BE2C (cell line): Measurements from ENCODE around the gene ADAMTS15.
A peak's percentile ranks its signal among the peaks of the same experiment; 100 is the strongest.

ENCODE experiments used
- DNase-seq: peaks from one replicate; pipeline ENCODE4 v3.0.0-alpha.2; 2020
- H3K27me3 ChIP-seq: fragments of 250-450 bp; sonication (Bioruptor Pico); 2 replicates; pipeline ENCODE4 v1.5.1; 2020; ENCODE audit warnings: mild to moderate bottlenecking
- H3K36me3 ChIP-seq: fragments of 250-450 bp; sonication (Bioruptor Pico); 2 replicates; pipeline ENCODE4 v1.5.1; 2020; ENCODE audit warnings: mild to moderate bottlenecking
- H3K4me1 ChIP-seq: fragments of 250-450 bp; sonication (Bioruptor Pico); 2 replicates; pipeline ENCODE4 v1.5.1; 2020
- H3K4me3 ChIP-seq: 2 replicates; pipeline ENCODE4 v1.5.1; 2011; ENCODE audit warnings: low read depth, low read length
- H3K9me3 ChIP-seq: fragments of 250-450 bp; sonication (Bioruptor Pico); 2 replicates; pipeline ENCODE4 v1.5.1; 2020
- TF ChIP-seq, protein P1 (sequence below): IDR thresholded peaks from 2 replicates; pipeline ENCODE4 v1.5.1; 2012; ENCODE audit warnings: mild to moderate bottlenecking, low read depth, low read length

The ADAMTS15 gene

DNA sequence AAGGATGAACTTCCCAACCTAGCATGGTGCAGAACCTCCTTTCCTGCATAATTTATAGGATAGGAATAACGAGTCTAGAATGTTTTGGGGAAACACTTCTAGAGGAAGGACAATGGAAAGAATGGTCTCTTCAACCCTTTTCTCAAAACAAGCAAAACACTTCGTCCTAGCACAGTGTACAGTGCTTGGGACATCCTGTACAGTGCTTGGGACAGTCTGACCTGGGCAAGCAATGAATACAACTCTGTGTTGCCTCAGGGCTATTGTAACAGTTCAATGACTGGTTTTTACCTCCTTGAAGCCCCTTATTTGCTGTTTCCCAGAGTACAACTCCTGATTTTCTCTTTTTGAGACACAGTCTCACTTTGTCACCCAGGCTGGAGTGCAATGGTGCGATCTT is 18.5 kb upstream of the ADAMTS15 start:
- TF ChIP-seq, protein P1, sequence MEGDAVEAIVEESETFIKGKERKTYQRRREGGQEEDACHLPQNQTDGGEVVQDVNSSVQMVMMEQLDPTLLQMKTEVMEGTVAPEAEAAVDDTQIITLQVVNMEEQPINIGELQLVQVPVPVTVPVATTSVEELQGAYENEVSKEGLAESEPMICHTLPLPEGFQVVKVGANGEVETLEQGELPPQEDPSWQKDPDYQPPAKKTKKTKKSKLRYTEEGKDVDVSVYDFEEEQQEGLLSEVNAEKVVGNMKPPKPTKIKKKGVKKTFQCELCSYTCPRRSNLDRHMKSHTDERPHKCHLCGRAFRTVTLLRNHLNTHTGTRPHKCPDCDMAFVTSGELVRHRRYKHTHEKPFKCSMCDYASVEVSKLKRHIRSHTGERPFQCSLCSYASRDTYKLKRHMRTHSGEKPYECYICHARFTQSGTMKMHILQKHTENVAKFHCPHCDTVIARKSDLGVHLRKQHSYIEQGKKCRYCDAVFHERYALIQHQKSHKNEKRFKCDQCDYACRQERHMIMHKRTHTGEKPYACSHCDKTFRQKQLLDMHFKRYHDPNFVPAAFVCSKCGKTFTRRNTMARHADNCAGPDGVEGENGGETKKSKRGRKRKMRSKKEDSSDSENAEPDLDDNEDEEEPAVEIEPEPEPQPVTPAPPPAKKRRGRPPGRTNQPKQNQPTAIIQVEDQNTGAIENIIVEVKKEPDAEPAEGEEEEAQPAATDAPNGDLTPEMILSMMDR, result no peak
- Histone ChIP-seq H3K9me3 (no peaks in the 10 kb centered on the region), H3K27me3 (peaks cover 63% of the 10 kb centered on the region), H3K36me3 (no peaks in the 10 kb centered on the region), H3K4me3 (no peak overlapping the region), H3K4me1 (no peaks in the 10 kb centered on the region)
- no peak for DNase-seq

DNA sequence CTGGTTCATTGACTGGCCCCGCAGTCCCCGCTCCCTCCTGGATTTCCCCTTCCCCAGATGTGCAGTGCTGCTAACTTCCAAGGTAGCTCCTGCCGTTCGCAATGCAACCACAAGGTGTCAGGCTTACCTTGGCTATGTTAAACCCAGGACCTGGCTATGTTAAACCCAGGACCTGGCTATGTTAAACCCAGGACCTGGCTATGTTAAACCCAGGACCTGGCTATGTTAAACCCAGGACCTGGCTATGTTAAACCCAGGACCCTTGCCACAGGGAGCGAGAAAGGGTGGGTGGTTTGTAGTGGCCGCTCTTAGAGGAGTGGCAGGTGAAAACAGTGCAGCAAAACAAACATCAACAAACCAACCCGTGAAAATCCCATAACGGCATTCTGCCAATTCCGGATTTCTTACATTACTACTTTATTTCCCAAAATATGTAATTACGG is 17.1 kb upstream of the ADAMTS15 start:
- Histone ChIP-seq H3K9me3 (no peaks in the 10 kb centered on the region), H3K4me3 (no peak overlapping the region), H3K4me1 (no peaks in the 10 kb centered on the region), H3K36me3 (no peaks in the 10 kb centered on the region), H3K27me3 (peaks cover 50% of the 10 kb centered on the region)
- TF ChIP-seq, protein P1, result peak; percentile 81
- peak; percentile 81 for DNase-seq

DNA sequence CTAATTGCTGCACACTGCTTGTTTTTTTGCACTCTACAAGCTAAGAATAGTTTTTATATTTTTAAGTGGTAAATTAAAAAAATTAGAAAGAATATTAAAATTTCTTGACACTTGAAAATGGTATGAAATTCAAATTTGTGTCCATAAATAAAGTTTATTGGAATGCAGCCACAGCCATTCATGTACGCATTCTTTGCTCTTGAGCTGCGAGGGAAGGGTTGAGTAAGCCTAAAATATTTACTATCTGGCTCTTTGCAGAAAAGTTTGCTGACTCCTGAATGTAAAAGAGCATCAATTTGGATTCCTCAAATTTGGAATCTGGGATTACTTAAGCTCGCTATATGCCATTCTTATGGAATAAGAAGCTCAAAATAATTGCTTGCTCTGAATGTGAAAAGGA is 16.6 kb upstream of the ADAMTS15 start:
- Histone ChIP-seq H3K9me3 (no peaks in the 10 kb centered on the region), H3K4me1 (no peaks in the 10 kb centered on the region), H3K27me3 (peaks cover 45% of the 10 kb centered on the region), H3K4me3 (no peak overlapping the region), H3K36me3 (no peaks in the 10 kb centered on the region)
- no peak for DNase-seq
- TF ChIP-seq, protein P1, result no peak

DNA sequence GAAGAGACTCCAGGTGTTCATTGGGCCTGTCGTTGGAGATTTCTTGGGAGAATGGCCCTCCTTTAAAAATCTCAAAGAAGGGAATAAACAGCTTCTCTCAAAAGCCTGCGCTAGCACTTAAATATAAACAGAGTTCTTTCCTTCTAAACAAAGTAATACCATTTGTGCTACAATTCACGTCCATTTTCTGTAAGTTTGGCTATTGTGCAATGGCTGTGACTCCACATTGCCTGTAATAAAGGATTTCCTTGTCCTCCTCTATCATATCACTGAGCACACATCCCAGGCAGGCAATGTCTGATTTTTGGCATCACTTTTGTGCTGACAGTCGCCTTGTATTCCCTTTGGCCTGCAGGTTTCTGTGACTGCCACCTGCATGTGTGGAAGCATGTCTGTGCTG is 15.1 kb upstream of the ADAMTS15 start:
- H3K4me3 ChIP-seq, result no peak overlapping the region
- no peaks in the 10 kb centered on the region for H3K4me1 ChIP-seq
- TF ChIP-seq, protein P1, result no peak
- H3K27me3 ChIP-seq, result peaks cover 30% of the 10 kb centered on the region
- DNase-seq, result no peak
- no peaks in the 10 kb centered on the region for H3K9me3 ChIP-seq
- H3K36me3 ChIP-seq, result no peaks in the 10 kb centered on the region

DNA sequence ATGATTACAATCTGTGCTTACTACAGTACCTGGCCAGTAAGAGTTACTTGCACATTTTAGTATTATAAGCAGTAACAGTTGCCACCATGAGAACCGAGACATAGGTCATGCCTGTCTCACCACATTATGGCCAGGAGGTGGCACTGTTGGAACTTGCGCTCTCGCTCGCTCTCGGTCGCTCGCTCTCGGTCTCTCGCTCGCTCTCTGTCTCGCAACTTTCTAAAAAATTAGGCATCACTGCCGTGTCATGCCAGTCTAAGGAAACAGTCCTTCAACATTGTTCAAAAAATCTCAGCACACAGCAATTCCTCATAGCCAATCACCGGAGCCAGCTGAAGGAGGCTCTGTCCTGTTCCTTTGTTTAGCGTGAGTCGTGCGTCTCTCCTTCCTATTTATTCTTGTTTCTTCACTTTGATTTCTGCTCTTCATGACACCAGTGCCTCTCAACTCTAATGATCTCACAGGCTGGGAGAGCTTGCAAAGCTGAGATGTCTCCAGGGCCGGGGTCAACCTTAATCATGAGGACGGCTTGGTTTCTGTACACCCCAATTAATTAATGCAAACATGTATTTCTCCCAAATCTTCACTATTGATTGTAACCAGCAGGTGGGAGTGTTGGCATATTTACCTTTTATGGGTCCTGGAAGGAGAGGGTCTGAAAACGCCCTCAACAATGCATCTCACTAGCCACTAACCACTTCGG is 13.8 kb upstream of the ADAMTS15 start:
- peak overlapping the region; percentile 82 for H3K4me3 ChIP-seq
- TF ChIP-seq, protein P1, result peak; percentile 89
- H3K27me3 ChIP-seq, result peaks cover 16% of the 10 kb centered on the region
- peak; percentile 73 for DNase-seq
- H3K9me3 ChIP-seq, result no peaks in the 10 kb centered on the region
- H3K4me1 ChIP-seq, result no peaks in the 10 kb centered on the region
- no peaks in the 10 kb centered on the region for H3K36me3 ChIP-seq

DNA sequence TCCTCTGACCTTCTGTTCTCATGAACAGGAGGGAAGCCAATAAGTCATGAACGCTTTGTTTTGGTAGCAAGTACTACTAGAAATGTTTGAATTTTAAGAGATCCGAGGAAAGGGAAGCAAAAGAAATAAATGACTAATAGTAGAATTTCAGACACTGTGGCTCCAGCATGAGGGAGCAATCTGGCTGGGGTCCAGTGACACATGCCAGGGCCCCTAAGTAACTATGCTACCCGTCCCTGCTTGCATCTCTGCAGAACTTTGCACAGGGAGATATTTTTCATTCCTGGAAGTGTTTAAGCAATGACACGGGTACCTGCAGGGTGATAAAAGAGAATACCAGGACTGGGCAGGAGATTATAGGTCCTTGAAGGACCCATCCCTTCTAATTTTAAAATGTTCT is 12.8 kb upstream of the ADAMTS15 start:
- no peak overlapping the region for H3K4me3 ChIP-seq
- peaks cover 6% of the 10 kb centered on the region for H3K27me3 ChIP-seq
- H3K36me3 ChIP-seq, result no peaks in the 10 kb centered on the region
- H3K9me3 ChIP-seq, result no peaks in the 10 kb centered on the region
- no peak for DNase-seq
- TF ChIP-seq, protein P1, result no peak
- H3K4me1 ChIP-seq, result no peaks in the 10 kb centered on the region
